HG03139 (cell line): ENCODE results near the gene CD34.

Source experiments
- ATAC-seq: cut with Tn5 transposase; IDR thresholded peaks from one replicate; pipeline ENCODE4 v1.9.1; 2021; ENCODE audit not compliant: unreplicated experiment

Gene CD34

DNA sequence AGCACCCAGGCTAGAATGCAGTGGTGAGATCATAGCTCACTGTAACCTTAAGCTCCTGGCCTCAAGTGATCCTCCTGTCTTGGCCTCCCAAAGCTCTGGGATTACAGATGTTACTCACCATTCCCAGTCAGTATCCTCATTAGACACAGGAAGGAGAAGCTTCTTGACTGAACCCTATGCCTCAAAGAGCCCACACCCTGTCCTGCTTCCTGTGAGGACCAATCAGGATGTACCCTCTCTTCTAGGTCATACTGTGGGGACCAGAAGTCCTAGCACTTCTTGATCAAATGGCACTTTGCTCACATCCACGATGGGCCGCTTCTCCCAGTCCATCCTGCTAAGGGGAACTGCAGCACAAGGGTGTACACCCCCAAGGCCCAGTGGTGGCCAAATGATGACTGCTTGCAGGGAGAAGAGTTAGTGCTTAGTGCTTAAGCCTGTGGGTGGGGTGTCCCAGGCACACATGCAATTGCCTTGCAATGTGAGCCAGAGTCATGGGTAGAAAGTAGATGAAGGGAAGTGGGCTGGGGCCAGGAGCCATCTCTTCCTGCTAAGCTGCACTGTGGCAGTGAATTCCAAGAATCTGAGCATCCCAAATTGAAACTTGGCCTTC is 9.8 kb downstream of the CD34 start:
- no peak for ATAC-seq

DNA sequence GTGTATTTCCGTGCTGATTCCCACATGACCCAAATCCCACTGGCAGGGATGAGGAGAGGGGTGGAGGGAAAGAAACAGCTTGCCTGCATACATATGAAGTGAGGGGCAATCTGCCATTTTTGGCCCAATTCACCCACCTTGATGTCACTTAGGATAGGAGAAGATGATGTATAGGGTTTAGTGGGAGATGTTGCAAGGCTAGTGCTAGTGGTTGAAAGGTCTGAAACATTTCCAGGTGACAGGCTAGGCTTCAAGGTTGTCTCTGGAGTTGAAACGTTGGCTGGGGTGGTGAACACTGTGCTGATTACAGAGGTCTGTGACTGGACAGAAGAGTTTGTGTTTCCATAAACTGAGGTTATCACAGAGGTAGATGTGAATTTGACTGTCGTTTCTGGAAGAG is 12.1 kb downstream of the CD34 start:
- no peak for ATAC-seq

DNA sequence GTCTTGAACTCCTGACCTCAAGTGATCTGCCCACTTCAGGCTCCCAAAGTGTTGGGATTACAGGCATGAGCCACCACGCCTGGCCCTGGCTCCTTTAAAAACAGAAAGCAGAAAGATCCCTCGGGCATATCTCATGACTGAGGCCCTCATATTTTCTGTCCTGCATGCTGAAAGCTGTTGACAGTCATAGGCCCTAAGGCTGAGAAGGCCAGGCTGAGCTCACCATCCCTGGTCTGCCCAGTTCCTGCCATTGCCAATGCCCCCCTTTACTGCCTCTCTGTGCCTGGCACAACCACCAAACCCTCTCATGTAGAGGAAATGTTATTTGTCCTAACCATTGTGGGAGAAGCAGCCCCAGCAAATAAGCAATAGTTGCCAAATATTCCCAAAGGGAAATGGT is 12.7 kb downstream of the CD34 start:
- ATAC-seq: no peak

DNA sequence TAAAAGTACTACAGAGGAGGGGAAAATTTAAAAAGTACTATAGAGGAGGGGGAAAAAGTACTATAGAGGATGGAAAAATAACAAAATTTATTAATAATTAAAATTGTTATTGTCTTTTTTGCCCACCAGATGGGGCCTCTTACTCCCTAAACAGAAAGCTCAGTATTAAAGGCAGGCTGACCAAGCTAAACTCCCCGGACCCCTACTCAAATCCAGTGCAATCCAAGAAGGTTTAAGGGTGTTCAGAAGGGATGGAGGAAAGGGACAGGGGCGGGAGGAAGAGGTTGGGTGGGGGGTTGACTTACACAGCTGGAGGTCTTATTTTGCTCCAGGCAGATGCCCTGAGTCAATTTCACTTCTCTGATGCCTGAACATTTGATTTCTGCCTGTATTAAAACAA is 13.7 kb downstream of the CD34 start:
- no peak for ATAC-seq

DNA sequence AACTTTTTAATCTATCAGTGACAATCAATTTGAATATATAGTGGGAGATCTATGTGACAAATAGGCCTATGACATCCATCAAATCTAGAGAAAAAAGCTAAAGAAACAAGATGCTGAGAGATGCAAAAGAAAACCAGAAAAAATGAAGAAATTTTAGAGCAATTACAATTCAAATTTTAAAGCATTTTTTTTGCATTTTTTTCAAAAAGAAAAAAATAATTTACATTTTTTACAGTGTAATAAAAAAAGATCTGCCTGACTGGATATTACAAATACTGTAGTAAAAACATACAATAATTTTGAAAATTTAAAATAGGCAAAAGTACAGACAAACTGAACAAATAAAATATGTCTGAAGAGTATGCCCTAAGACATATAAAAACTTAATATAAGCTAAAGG is 14.4 kb downstream of the CD34 start:
- no peak for ATAC-seq

DNA sequence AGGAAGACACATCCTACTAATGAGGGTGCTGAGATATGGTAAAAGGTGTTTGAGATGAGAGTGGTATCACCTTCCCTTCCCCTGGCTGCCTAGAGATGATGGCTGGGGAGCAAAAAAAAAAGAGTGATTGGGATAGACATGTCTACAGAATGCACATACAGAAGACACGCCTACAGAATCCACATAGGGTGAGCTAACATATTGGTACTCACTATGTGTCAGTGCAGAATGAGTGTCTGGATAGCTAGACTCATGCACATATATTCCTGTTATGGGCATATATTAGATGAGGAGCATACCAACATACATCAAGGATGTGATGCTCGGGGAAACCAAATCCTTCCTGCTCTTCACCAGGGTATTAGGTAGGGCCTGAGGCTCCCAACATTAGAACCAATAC is 16.2 kb downstream of the CD34 start:
- ATAC-seq: no peak

DNA sequence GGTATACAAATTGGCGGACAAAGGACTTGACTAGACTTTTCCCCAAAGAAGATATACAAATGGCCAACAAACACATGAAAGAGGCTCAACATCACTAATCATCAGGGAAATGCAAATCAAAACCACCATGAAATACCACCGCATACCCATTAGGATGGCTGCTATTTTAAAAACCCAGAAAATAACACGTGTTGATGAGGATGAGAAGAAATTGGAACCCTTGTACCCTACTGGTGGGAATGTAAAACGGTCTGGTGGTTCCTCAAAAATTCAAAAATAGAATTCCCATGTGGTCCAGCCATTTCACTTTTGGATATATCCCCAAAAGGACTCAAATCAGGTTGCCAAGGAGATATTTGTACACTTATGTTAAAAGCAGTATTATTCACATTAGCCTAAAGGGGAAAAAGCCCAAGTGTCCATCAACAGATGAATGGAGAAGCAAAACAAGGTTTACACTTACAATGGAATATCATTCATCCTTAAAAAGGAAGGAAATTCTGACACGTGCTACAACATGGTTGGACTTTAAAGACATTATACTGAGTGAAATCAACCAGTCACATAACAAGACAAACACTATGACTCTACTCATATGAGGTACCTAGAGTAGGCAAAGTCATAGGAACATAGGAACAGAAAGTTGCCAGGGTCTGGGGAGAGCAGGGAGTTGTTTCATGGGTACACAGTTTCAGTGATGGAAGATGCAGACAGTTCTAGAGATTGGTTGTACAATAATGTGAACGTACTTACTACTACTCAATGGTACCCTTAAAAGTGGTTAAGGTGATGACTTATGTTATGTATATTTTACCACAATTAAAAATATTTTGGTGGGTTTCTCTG is 17.0 kb downstream of the CD34 start:
- no peak for ATAC-seq

DNA sequence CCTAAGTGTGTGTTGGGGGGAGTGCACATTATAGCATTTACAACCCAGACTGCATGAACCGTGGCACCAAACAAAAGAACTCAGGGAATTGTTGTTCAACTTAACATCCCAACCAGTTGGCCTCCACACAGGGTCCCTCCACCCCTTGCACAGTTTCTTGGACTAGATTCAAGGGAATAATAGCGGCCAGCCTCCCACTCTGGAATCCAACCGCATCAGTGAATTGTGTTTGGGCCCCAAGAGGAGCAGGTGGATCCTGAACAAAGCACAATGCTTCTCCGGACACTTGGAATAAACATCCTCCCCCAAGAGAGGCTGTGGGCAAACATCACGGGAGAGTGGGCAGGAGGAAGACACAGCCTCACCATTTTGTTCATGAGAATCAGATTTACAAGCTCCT is 18.2 kb downstream of the CD34 start:
- ATAC-seq: no peak

DNA sequence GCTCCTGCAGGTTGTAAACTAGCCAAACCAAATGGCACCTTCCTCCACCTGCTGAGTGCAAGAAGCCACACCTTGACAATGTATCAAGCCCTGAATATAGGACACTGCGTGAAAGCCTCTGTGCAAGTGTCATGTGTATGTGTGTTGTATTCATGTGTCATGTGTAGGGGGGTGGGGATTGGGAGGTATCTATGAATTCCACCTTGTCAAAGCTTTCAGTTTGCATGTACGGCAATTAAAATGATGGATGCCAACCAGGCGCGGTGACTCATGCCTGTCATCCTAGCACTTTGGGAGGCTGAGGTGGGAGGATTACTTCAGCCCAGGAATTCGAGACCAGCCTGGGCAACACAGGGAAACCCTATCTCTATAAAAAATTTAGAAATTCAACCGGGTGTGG is 19.8 kb downstream of the CD34 start:
- ATAC-seq: no peak

DNA sequence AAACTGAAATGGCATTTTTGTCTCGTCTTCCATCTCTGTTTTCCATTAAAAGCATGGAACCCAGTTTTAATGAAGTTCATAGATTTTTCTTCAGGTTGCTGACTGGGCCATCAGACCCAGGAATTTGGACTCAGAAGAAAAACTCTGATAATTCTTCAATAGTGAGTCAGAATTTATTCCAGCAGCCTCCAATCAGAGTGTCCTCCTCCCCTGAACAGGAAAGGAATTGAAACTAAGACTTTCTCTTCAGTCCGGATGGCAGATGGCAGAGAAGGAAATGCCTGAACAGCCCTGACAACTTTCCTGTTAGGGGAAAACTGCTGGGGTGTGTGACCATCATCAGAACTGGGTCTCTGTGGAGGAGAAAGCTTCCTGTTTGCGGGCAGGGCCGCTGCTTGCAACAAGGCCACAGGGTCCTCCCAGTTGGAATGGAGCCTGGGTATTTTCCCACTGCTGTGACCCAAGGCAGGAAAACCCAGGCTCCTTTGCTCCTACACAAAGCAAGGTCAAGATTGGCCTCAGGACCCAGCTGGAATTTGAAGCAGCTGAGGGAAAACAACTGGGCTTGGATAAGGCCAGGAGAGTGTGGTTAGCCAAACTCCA is 20.7 kb downstream of the CD34 start:
- peak; percentile 62 for ATAC-seq

DNA sequence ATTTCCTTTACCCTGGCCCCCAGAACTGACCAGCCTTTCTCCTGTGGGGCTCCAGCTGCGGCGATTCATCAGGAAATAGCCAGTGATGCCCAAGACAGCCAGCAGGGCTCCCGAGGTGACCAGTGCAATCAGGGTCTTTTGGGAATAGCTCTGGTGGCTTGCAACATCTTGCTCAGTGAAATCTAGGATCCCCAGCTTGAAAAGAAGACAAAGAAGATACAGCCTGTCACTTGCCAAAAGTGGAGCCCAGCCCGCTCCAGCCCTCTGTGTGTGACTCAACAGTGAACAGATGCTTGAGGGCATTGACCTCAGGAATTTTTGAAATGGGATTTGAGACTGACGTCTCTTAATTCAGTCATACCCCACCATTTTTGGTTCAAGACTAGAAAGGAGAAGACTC is 22.3 kb downstream of the CD34 start:
- ATAC-seq: no peak

DNA sequence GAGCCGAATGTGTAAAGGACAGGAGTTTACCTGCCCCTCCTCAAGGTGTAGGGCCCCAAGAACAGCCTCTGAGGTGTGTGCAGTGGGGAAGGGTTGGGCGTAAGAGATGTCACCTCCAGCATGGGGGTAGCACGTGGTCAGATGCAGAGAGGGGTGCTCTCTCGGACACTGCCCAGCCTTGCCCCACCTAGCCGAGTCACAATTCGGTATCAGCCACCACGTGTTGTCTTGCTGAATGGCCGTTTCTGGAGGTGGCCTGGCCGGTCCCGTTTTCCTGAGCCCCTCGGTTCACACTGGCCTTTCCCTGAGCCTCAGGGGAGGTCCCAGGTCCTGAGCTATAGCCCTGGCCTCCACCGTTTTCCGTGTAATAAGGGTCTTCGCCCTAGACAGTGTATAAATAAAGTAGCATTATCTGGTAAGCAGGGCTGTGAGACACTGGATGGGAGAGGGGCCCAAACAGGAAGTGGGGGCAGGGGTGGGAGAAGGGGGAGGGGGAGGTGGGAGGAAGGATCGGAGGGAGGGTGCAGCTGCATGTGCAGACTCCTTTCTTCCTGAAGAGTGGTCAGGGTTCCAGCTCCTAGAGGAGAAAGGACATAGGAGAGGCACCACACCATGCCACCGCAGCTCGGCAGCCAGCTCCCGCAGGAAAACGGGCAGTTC is 23.3 kb downstream of the CD34 start:
- no peak for ATAC-seq

DNA sequence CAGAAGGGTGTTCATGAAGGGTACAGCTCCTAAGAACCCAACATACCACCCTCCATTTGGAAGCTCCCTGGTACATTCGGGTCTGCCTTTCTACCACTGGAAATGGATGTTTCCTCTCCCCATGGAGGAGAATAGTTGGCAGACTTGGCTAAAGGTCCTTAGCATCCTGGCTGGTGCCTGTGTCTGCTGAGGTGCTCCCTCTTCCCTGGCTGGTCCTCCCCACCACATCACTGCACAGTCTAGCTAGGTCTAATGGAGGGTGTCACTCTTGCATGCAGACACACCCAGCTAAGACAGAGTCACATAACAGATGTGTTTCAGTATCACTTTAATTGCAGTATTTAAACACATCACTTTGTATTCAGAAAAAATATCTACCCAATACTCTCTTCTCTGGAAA is 24.7 kb downstream of the CD34 start:
- ATAC-seq: no peak

DNA sequence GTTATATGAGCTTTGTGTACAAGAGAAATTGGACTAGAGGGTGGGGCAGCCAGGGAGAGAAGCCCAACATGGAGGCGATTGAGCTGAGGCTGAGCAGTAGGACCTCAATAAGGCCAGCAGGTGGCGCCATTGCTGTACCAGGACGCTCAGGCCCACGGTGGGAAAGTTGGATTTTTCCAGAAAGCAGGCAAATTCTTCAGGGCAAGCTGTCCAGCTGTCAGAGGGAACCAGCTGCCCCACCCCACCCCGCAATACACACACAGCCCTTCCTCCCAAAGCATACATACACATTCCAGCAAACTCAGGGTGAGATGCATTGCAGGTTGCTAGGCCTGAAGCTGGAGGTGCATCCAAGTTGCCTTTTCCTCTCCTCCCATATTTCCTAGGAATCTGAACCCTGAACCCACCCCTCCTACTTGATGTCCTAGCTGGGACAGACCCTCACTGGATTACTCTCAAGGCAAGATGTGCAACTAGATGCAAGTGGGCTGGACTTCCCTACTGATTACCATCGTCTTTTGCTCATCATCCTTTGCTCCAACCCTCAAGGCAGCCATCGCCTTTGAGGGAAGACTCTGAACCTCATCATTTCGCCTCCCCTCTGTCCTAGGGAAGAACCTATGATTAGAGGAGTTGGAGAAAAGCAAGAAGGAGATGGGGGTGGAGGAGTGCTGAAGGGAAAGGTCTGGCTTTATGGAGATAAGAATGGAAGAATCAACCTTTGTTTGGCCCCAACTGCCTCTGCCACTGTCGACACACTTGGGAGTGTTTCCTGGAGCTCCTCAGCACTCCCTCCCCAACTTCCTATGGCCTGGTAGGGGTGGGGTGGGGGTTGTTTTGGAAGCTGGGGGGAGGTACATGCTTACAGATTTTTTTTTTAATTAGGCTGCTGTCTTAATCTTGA is 25.5 kb downstream of the CD34 start:
- peak; percentile 55 for ATAC-seq

DNA sequence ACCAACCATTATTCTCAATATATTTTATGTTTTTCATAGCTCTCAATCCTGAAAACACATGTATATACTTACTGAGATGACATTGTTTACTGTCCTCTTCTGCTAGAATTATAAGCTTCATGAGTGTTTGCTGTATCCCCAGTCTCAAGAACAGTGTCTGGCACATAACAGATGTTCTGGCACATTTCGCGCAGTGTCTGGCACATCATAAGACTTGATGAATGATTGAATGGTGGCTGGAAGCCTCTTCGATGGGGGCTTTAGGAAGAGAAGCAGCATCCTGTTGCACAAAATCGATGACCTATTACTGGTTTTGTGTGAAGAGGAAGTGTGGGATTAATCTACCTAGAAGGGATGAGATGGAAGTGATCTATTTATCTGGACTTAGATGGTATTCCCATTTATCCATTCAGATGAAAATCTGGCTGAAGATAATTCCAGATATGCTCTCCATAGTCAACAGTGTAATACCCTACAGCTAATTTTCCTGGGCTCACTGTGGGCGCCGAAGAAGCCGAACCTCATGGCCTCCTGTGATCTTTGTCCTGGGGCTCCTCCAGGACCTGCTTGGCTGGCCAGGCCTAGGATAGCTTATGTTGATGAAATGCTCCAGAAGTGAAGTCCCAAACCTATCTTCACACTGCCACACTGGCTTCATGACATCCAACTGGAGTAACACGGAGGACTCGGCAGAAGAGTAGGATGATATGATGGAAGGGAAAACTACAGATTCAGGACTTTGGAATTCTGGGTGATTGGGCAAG is 26.5 kb downstream of the CD34 start:
- ATAC-seq: no peak

DNA sequence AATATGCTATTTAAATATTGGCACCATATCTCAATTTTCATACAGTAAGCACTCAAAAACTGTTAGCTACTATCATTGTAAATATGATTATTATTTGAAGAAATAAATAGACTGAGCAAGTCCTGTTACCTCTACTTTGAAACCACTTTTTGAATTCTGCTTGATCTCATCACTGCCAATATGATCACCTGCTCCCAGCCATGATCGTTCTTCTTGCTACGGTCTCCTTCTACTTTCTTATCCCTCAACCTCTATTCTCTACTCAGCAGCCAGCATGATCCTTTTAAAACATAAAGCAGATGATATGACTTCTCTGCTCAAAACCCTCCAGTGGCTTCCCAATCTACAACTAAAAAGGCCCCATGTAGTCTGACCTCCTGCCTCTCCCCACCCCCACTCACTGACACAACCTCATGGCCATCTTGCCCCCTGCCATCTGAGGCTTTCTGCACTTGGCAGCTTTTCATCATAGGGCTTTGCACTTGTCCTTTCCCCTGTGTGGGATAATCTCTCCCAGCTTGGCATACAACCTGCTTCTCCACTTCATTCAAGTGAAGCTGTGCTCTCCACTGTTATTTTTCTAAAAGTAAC is 27.2 kb downstream of the CD34 start:
- no peak for ATAC-seq

DNA sequence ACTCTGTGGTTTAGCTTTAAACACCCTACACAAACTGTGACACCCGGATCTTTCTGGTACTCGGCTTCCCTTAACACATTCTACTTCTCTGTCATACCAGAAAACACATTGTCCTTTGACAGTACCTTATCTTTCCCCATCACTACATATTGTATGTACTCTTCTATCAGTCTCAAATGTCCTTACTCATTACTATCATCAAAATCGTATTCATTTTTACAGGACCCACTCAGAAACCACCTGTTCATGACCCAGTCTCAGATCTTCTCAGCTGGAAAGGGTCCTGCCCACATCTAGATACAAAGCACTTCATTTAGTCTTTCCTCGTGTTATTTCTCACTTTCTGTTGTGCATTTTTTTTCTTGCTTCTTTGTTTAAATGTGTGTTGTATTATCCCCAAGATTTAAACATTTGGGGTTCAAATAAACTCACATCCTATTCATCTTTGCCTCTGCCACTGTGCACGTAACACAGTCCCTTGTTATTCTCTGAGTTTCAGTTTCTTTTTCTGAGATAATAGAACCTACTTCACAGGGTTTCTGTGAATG is 27.7 kb downstream of the CD34 start:
- ATAC-seq: no peak

DNA sequence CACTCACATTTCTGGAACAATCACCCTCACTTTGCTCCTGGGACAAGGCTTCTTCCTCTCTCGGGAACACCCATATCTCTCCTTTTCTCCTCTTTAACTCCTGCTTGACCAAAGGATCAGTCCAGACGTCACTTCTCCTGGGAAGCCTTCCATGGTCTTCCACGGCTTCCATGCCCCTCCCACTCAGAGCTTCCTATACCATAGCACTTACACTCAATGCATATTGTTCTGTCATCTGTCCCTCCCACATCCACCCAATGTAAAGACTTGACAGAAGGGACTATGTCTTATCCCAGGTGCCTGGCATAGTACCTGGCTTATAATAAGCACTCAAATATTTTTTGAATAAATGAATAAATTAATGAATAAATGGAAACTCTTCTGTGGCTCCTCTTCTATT is 28.2 kb downstream of the CD34 start:
- ATAC-seq: no peak

DNA sequence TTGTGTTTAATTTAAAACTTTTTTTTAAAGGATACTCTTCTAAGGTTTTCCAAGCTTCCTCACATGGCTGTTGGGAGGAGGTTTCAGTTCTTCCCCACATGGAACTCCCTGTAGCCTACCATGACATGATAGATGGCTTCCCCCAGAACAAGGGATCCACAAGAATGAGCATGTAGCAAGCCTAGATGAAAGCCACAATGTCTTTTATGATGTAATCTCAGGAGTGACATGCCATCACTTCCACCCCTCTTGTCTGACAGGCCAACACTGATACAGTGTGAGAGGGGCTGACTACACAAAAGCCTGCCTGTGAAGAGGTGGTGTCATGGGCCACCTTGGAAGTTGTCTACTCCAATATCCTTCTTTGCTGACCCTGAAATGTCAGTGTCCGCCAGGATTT is 32.0 kb downstream of the CD34 start:
- ATAC-seq: no peak
